Natural killer cell (primary cell): ENCODE results near the gene IFI35. TPM values are rescaled to one million over a fixed set of nuclear protein-coding genes. Genes with fewer than 3 reads are reported as not detected.

ENCODE experiments used
- ATAC-seq, 3 donors: fragments of 150-1000 bp in 2 of 3; fragments of 200-7000 bp in 1 of 3; cut with Tn5 transposase; 1 replicate in 1 of 3; 2 replicates in 2 of 3; pipeline ENCODE4 v1.10.0; 2021; ENCODE audit warnings: mild to moderate bottlenecking in 2 of 3, moderate library complexity in 2 of 3
- DNase-seq, 2 donors: peaks; one replicate each; pipeline versions ENCODE4 v3.0.0 to v3.0.0-alpha.2; 2013 to 2021; ENCODE audit warnings: mixed read lengths in 1 of 2
- H3K27ac ChIP-seq: one replicate; pipeline ENCODE4 v1.5.1; 2013; ENCODE audit warnings: mild to moderate bottlenecking, low read length
- H3K27me3 ChIP-seq: one replicate; pipeline ENCODE4 v1.6.1; 2013; ENCODE audit warnings: low read length; ENCODE audit not compliant: control insufficient read depth, insufficient read depth
- H3K36me3 ChIP-seq: one replicate; pipeline ENCODE4 v1.6.1; 2013; ENCODE audit warnings: low read length; ENCODE audit not compliant: control insufficient read depth, insufficient read depth
- H3K4me1 ChIP-seq: one replicate; pipeline ENCODE4 v1.6.1; 2013; ENCODE audit warnings: low read length; ENCODE audit not compliant: control insufficient read depth, insufficient read depth
- H3K4me3 ChIP-seq: one replicate; pipeline ENCODE4 v1.5.1; 2013; ENCODE audit warnings: low read length
- H3K9me3 ChIP-seq: one replicate; pipeline ENCODE4 v1.6.1; 2013; ENCODE audit warnings: low read length; ENCODE audit not compliant: control insufficient read depth, insufficient read depth
- H3K27ac Mint-ChIP-seq, 2 donors: one replicate each; pipeline ENCODE4 v1.8.0; 2022; ENCODE audit warnings: mild to moderate bottlenecking in 2 of 2, mixed read lengths in 2 of 2, moderate library complexity in 1 of 2
- H3K27me3 Mint-ChIP-seq, 2 donors: one replicate each; pipeline ENCODE4 v1.8.0; 2022; ENCODE audit warnings: low read depth in 2 of 2, mixed read lengths in 2 of 2
- H3K36me3 Mint-ChIP-seq: one replicate; pipeline ENCODE4 v1.8.0; 2022; ENCODE audit warnings: mixed read lengths
- H3K4me1 Mint-ChIP-seq, 2 donors: one replicate each; pipeline ENCODE4 v1.8.0; 2022; ENCODE audit warnings: mixed read lengths in 2 of 2
- H3K4me3 Mint-ChIP-seq: one replicate; pipeline ENCODE4 v1.8.0; 2022; ENCODE audit warnings: mild to moderate bottlenecking, moderate library complexity, mixed read lengths
- H3K9me3 Mint-ChIP-seq, 2 donors: one replicate each; pipeline ENCODE4 v1.8.0; 2022; ENCODE audit warnings: mixed read lengths in 2 of 2
- CTCF ChIP-seq: fragments of 200-600 bp; IDR thresholded peaks from one replicate; pipeline ENCODE4 v1.8.0; 2022; ENCODE audit warnings: antibody characterized with exemption
- WGBS: methylation state at CpG from one replicate; pipeline ENCODE4 v1.1.7; 2013; ENCODE audit warnings: missing lambda C conversion rate; ENCODE audit not compliant: insufficient coverage; 5-methylcytosine and 5-hydroxymethylcytosine counted together
- intact Hi-C: fragments of 100-400 bp; cut with micrococcal nuclease; formaldehyde crosslinking; loops from one replicate; pipeline ENCODE4 v1.14.2; 2022
- total RNA-seq, 4 donors: library from RNA; stranded (reverse); fragments of 120-200 nt in 1 of 4; gene quantifications; one replicate each; pipeline versions ENCODE4 v1.2.3 to v1.2.4, GENCODE V29; 2013 to 2022

The IFI35 gene
- 10 to 100 TPM; 50.0 to 66.8 (median 59.4) TPM for total RNA-seq
- total RNA-seq (2013): 45.5 TPM

GRCh38 chr17:43006639-43007551, at the start of gene IFI35:
IFI35 (plus strand) TSS chr17:43006784; CDS start chr17:43006948, 164 bp downstream.
- Mint-ChIP-seq H3K9me3 (no peaks in the 10 kb centered on the region), H3K27me3 (no peaks in the 10 kb centered on the region), H3K27ac (peak within 1 kb of the TSS; percentile 91 to 99), H3K4me1 (peaks cover 14 to 27% of the 10 kb centered on the region in 2 donors), H3K4me3 (peak within 1 kb of the TSS; percentile 94), H3K36me3 (no peaks in the 10 kb centered on the region)
- Histone ChIP-seq H3K4me3 (peak within 1 kb of the TSS; percentile 85), H3K27ac (peak within 1 kb of the TSS; percentile 92), H3K4me1 (peaks cover 22% of the 10 kb centered on the region), H3K36me3 (peaks cover 15% of the 10 kb centered on the region), H3K9me3 (no peaks in the 10 kb centered on the region), H3K27me3 (no peaks in the 10 kb centered on the region)
- peak; percentile 78 to 91 for DNase-seq
- WGBS: 30% methylated on average over 16 of the region's 18 CpGs
- intact Hi-C loops: no loop called here
- peak; percentile 97 to 99 (median 98) for ATAC-seq
- TF ChIP-seq CTCF: no peak

GRCh38 chr17:42964161-42964932, 42.2 kb upstream of the IFI35 start, which contains the start of gene AARSD1:
AARSD1 (minus strand) TSS chr17:42964454; CDS start chr17:42964440, 14 bp downstream.
- H3K36me3 Mint-ChIP-seq: peaks cover 8% of the 10 kb centered on the region

GRCh38 chr17:42967925-42968324, 38.7 kb upstream of the IFI35 start:
- DNase-seq (no peak), ATAC-seq (no peak)
- no peak overlapping the region for H3K4me3 ChIP-seq
- intact Hi-C loops: no loop called here
- H3K27ac ChIP-seq: no peak overlapping the region
- no peaks in the 10 kb centered on the region for H3K9me3 ChIP-seq
- peaks cover 10% of the 10 kb centered on the region for H3K4me1 ChIP-seq
- Mint-ChIP-seq H3K27ac (no peak overlapping the region), H3K4me1 (peaks cover 14% of the 10 kb centered on the region in 2 donors), H3K36me3 (no peaks in the 10 kb centered on the region), H3K4me3 (no peak overlapping the region), H3K27me3 (no peaks in the 10 kb centered on the region), H3K9me3 (no peaks in the 10 kb centered on the region)
- 100% methylated on average over 1 of the region's 1 CpG for WGBS
- no peaks in the 10 kb centered on the region for H3K27me3 ChIP-seq
- H3K36me3 ChIP-seq: no peaks in the 10 kb centered on the region
- TF ChIP-seq CTCF: no peak

More at GRCh38 chr17:42964161-42964932, 42.2 kb upstream of the IFI35 start, which contains the start of gene AARSD1:
- 2% methylated on average over 43 of the region's 43 CpGs for WGBS
- peak; percentile 94 to 98 (median 98) for ATAC-seq
- TF ChIP-seq CTCF: no peak
- H3K4me3 ChIP-seq: peak within 1 kb of the TSS; percentile 67
- H3K9me3 ChIP-seq: no peaks in the 10 kb centered on the region
- H3K36me3 ChIP-seq: peaks cover 22% of the 10 kb centered on the region
- Mint-ChIP-seq H3K27ac (peak within 1 kb of the TSS; percentile 87 to 88), H3K4me3 (peak within 1 kb of the TSS; percentile 94), H3K4me1 (peaks cover 14% of the 10 kb centered on the region in 2 donors), H3K9me3 (no peaks in the 10 kb centered on the region), H3K27me3 (no peaks in the 10 kb centered on the region)
- peak within 1 kb of the TSS; percentile 61 for H3K27ac ChIP-seq
- H3K27me3 ChIP-seq: no peaks in the 10 kb centered on the region
- peaks cover 10% of the 10 kb centered on the region for H3K4me1 ChIP-seq
- peak; percentile 86 to 96 for DNase-seq
- intact Hi-C loops: no loop called here
